ENCODE results near the gene PRTN3. TPM values are rescaled to one million over a fixed set of nuclear protein-coding genes. Genes with fewer than 3 reads are reported as not detected.
A peak's percentile ranks its signal among the peaks of the same experiment; 100 is the strongest.
"Not testable (repeated sequence)": the region's sequence is repeated elsewhere in the genome, so short reads cannot be mapped to it uniquely, and the experiment has no call there.

Gene PRTN3
- total RNA-seq, 4 donors from 2014 or later, result not detected

DNA sequence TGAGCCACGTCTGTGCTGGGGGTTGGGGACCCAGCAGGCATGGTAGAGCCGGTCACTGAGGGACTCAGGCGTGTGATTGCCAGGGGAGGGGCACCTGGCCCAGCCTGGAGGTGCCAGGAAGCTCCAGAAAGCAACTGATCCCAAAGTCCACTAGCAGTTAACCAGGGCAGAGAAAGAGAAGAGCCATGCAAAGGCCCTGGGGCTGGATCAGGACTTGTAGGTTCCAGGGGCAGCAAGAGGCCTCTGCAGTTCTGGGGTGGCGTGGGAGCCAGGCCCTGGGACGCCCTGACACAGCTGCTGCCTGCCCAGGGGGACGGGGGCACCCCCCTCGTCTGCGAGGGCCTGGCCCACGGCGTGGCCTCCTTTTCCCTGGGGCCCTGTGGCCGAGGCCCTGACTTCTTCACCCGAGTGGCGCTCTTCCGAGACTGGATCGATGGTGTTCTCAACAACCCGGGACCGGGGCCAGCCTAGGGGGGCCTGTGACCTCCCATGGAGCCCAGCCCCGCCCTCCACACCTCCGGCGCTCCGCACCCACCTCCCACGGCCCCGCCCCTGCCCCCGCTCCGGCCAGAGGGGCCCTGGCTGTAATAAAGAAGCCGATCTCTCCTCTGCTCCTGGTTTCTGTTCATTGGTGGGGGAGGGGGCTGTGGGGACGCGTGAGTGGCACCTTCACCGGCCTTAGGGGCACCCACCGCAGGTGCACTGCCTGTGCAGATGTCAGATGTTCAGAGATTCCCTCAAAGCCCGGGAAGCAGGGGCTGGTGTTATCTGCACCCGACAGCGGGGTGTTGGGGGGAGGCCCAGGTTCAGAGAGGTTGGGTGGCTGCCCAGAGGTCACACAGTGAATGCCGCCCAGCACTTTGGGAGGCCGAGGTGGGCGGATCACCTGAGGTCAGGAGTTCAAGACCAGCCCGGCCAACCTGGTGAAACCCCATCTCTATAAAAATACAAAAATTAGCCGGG is 9.1 kb upstream of the PRTN3 start:
- Histone ChIP-seq H3K27ac (no peak overlapping the region), H3K4me1 (peaks cover 9% of the 10 kb centered on the region), H3K9me3 (no peaks in the 10 kb centered on the region), H3K27me3 (peaks cover 60% of the 10 kb centered on the region), H3K4me3 (no peak overlapping the region), H3K36me3 (no peaks in the 10 kb centered on the region)
- DNase-seq (ENCODE audit: low spot score in 2 of 2), result no peak
- TF ChIP-seq, protein P1, sequence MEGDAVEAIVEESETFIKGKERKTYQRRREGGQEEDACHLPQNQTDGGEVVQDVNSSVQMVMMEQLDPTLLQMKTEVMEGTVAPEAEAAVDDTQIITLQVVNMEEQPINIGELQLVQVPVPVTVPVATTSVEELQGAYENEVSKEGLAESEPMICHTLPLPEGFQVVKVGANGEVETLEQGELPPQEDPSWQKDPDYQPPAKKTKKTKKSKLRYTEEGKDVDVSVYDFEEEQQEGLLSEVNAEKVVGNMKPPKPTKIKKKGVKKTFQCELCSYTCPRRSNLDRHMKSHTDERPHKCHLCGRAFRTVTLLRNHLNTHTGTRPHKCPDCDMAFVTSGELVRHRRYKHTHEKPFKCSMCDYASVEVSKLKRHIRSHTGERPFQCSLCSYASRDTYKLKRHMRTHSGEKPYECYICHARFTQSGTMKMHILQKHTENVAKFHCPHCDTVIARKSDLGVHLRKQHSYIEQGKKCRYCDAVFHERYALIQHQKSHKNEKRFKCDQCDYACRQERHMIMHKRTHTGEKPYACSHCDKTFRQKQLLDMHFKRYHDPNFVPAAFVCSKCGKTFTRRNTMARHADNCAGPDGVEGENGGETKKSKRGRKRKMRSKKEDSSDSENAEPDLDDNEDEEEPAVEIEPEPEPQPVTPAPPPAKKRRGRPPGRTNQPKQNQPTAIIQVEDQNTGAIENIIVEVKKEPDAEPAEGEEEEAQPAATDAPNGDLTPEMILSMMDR (IDR thresholded peaks at IDR 0.05), result no peak
- TF ChIP-seq POLR2A (IDR thresholded peaks at IDR 0.05) (no peak), POLR2AphosphoS5 (IDR thresholded peaks at IDR 0.05) (no peak), EP300 (IDR thresholded peaks at IDR 0.05) (no peak)
- 59% methylated on average over 19 of the region's 38 CpGs for WGBS

DNA sequence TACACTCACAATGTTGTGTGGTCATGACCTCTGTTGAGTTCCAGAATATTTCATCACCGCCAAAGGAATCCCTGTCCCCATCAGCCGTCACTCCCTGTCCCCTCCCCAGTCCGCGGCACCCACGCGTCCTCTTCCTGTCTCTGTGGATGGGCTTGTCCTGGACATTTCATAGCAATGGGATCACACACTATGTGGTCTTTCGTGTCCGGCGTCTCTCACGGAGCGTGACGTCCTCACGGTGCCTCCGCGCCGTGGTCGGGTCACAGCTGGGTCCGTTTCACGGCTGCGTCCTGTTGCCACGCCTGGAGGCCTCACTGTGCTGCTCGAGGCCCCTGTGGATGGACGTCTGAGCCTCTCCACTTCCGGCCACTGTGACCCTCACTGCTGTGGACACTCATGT is 6.6 kb upstream of the PRTN3 start:
- H3K27ac ChIP-seq, result no peak overlapping the region
- DNase-seq (ENCODE audit: low spot score in 2 of 2), result peak in 1 of 2 donors; percentile 71
- TF ChIP-seq EP300 (IDR thresholded peaks at IDR 0.05), result no peak
- TF ChIP-seq, protein P1 (IDR thresholded peaks at IDR 0.05), result no peak
- no peak for TF ChIP-seq POLR2A (IDR thresholded peaks at IDR 0.05)
- no peak for TF ChIP-seq POLR2AphosphoS5 (IDR thresholded peaks at IDR 0.05)
- WGBS, result 79% methylated on average over 24 of the region's 24 CpGs
- peaks cover 68% of the 10 kb centered on the region for H3K27me3 ChIP-seq
- H3K36me3 ChIP-seq, result no peaks in the 10 kb centered on the region
- no peaks in the 10 kb centered on the region for H3K9me3 ChIP-seq
- no peak overlapping the region for H3K4me3 ChIP-seq
- no peaks in the 10 kb centered on the region for H3K4me1 ChIP-seq

DNA sequence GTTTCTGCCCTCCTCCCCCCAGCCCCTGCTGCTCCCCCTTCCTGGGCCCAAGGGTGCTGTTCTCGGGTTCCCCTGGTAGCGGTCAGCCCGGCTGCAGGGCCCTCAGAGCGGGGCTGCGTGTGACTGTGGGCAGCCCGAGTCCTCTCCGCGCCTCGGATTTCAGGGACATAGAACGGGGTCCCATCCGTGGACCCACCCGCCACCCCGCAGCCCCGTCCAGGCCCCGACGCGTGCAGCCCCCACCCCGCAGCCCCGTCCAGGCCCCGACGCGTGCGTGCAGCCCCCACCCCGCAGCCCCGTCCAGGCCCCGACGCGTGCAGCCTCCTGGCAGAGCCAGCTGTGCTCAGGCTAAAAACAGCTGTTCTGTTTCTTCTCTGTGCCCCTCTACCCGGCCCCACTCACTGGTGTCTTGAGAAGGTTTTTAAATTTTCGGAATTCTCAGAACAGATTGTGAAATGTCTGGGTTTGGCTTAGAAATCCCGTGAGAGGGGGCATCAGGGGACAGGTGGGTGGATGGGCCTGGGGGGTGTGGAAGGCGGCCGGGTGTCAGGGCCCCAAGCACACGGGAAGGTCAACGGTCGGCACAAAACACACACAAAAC is 5.5 kb upstream of the PRTN3 start:
- Histone ChIP-seq H3K4me3 (no peak overlapping the region), H3K27me3 (peaks cover 64% of the 10 kb centered on the region), H3K36me3 (no peaks in the 10 kb centered on the region), H3K9me3 (no peaks in the 10 kb centered on the region), H3K4me1 (no peaks in the 10 kb centered on the region), H3K27ac (no peak overlapping the region)
- peak in 1 of 2 donors; percentile 76 for DNase-seq (ENCODE audit: low spot score in 2 of 2)
- TF ChIP-seq POLR2A (IDR thresholded peaks at IDR 0.05) (no peak), POLR2AphosphoS5 (IDR thresholded peaks at IDR 0.05) (no peak), EP300 (IDR thresholded peaks at IDR 0.05) (no peak)
- TF ChIP-seq, protein P1 (IDR thresholded peaks at IDR 0.05), result no peak
- 45% methylated on average over 24 of the region's 36 CpGs for WGBS

GRCh38 chr19:842802-843179 is 2.0 kb downstream of the PRTN3 start:
- 79% methylated on average over 6 of the region's 7 CpGs for WGBS
- H3K4me3 ChIP-seq; DNase-seq (ENCODE audit: low spot score in 2 of 2); H3K9me3 ChIP-seq; H3K36me3 ChIP-seq; H3K27ac ChIP-seq: not testable (repeated sequence)
- Histone ChIP-seq H3K27me3 (peaks cover 52% of the 10 kb centered on the region), H3K4me1 (peaks cover 18% of the 10 kb centered on the region)

DNA sequence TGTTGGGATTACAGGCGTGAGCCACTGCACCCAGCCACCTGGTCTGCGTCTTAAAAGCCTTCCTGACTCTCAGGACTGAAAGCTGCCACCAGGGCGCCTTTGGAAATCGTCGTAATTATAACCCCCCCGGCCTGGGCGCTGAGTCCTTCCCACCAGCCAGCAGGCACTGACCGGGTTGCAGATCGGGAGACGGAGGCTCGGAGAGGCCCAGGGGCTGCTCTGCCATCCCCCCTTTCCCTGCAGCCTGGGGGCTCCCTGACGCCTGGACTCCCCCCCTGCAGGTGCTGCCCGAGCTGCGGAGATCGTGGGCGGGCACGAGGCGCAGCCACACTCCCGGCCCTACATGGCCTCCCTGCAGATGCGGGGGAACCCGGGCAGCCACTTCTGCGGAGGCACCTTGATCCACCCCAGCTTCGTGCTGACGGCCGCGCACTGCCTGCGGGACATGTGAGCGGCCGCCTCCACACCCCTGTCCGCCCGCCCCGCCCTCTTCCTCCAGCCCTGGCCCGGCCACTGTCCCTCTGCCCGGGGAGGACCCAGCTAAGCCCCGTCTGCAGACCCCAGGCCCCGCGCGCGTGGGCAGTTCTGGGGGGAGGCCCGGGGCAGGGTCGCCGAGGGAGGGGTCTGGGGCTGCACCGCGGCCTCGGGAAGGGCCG is 2.5 kb downstream of the PRTN3 start:
- 0% methylated on average over 14 of the region's 46 CpGs for WGBS

More for the DNA sequence above, 2.5 kb downstream of the PRTN3 start:
- Histone ChIP-seq H3K4me3 (peak overlapping the region; percentile 33), H3K36me3 (no peaks in the 10 kb centered on the region), H3K27ac (no peak overlapping the region), H3K27me3 (peaks cover 57% of the 10 kb centered on the region), H3K4me1 (peaks cover 23% of the 10 kb centered on the region), H3K9me3 (no peaks in the 10 kb centered on the region)
- TF ChIP-seq EP300 (IDR thresholded peaks at IDR 0.05) (no peak), POLR2AphosphoS5 (IDR thresholded peaks at IDR 0.05) (no peak), POLR2A (IDR thresholded peaks at IDR 0.05) (no peak)
- TF ChIP-seq, protein P1 (IDR thresholded peaks at IDR 0.05), result no peak
- DNase-seq (ENCODE audit: low spot score in 2 of 2), result peak in 1 of 2 donors; percentile 80

Data from suprapubic skin (tissue), 4 donors.